GM19397 (cell line): ENCODE data around the gene RYR3.

Source experiments
- ATAC-seq: cut with Tn5 transposase; IDR thresholded peaks from one replicate; pipeline ENCODE4 v1.9.1; 2021; ENCODE audit warnings: mild to moderate bottlenecking, moderate library complexity; ENCODE audit not compliant: unreplicated experiment

The RYR3 gene

DNA sequence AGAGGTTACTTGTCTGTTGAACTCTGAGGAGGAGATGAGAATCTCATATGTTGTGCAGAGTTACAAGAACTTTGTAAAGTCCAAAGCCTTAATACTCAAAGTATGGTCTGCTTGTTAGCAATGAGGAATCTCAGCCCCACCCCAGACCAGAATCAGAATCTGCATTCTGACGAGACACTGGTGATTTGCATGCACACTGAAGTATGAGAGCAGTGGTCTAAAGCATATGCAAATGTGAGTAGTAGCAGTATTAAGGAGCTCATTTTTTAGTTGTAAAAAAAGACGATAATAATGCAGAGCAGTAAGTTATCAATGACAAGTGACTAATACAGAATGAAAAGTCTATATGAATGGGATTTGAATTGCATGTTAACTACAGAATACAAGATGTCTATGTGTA is 327.7 kb downstream of the RYR3 start:
- no peak for ATAC-seq

- no peak for ATAC-seq
Observed at GRCh38 chr15:33639051-33639450, 328.3 kb downstream of the RYR3 start.

DNA sequence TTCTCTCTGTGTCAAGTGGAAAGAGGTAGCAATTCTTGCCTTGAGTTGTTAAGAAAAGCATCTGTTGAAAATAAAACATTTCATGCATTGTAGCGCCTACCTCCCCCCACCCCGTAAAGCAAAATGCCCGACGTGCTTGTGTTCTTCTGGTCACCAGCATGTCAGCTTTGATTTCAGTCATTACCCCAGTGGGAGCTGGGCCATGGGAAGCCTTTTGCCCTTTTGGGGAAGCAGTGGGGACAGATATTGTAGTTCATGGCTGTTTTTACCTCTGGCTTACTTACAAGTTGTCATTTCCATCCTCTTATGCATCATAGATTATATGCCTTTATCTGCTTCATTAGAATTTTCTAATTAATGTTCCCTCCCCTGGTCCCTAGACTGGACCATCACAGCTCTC is 328.7 kb downstream of the RYR3 start:
- ATAC-seq = no peak

DNA sequence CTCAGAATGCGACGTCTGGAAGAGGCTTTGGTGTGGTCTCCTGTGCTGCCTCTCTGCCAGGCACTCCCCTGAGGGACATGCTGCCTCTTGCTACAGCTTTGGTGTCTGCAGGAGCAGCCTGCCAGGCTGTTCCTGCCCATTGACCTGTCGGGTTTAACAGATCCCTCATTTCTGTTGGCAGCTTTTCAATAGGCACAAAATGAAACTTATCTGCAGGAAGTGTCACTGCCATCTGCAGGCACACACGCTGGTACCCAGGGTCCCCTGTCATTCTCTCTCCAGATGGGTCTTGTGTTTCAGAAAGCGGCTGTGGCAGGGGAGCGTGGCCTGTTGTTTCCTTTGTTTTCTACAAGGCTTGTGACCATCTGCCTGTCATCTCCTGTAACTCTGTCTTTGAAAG is 329.2 kb downstream of the RYR3 start:
- ATAC-seq = peak; percentile 54

GRCh38 chr15:33641069-33641468 is 330.3 kb downstream of the RYR3 start:
- ATAC-seq = no peak

- no peak for ATAC-seq
Observed at GRCh38 chr15:33644304-33644703, 333.5 kb downstream of the RYR3 start.

- no peak for ATAC-seq
Observed at GRCh38 chr15:33646744-33647143, 336.0 kb downstream of the RYR3 start.

DNA sequence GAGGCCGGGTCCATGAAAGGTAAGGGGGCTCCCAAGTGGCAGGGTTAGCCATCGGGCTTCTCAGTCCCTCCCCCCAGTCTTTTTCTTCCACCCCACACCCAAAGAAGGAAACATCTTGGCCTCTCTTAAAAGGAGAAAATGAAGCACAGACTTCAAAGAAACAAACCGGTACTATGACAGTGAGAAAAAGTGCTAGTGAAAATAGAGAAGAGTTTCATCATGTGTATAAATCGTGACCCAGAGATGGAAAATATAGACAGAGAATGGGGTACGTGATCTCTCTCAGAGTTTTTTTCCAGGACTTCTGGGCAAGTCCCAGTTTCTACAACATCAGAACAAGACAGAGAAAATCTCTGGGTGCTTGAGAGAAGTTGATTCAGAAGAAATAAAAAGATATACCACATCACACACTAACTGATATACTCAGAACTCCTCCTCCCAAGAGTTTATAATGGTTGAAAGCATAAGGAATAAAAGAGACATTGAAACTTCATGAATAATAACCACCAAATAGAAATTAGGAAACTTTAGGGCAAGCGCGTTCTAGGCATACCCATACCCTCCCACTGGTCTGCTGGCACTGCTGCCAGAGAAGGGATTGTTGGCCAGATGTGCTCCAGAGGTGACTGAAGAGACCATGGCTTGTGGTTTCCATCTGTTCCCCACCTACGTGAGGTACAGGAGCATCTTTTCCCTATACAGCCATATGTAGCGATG is 338.6 kb downstream of the RYR3 start:
- ATAC-seq = no peak

DNA sequence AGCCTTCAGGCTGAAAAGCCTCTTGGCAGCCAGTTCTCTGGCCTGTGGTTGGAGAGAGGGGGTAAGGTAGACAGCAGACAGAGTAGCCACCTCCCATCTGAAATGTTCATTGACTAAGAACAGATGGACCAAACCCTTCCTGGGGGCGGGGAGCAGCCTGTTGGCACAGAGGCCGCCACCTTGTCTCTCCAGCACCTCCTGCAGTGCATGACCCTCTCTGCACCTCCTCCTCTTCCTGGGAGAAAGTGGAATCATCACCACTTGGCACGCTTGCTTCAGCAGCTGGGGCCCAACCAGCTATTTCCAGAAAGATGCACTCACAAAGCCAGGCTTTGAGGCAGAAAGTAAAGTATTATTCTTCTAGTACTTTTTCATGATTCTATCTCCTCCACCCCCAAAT is 344.1 kb downstream of the RYR3 start:
- ATAC-seq = no peak

GRCh38 chr15:33655488-33655887 is 344.7 kb downstream of the RYR3 start:
- no peak for ATAC-seq

DNA sequence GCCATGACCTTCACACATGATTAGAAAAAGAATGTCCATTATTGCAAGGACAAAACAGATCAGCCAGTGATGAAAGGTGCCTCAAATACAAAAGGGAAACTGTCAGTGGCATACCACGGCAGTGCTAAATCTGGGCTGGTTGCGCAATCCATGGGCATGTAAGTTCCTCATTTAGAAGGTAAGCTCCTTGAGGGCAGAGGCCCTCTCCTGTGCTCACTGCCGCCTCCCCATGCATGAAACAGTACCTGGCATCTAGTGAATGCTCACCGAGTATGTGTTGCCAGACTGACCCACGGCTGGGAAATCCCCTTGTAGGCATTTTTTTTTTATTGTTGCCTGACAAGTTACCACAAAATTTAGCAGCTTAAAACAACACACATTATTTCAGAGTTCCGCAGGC is 345.4 kb downstream of the RYR3 start:
- no peak for ATAC-seq

DNA sequence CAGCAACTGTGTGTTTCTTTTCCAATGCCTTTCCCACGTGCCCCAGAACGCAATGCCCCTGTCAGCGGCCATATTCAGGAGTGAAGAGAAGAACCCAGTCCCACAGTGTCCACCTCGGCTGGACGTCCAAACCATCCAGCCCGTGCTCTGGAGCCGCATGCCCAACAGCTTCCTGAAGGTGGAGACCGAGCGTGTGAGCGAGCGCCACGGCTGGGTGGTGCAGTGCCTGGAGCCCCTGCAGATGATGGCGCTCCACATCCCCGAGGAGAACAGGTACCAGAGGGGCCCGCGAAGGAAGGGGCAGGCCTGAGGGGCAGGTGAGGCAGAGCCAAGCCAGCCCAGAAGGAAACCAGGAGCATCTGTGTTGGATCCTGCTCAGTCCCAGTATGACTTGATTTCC is 349.4 kb downstream of the RYR3 start:
- no peak for ATAC-seq

DNA sequence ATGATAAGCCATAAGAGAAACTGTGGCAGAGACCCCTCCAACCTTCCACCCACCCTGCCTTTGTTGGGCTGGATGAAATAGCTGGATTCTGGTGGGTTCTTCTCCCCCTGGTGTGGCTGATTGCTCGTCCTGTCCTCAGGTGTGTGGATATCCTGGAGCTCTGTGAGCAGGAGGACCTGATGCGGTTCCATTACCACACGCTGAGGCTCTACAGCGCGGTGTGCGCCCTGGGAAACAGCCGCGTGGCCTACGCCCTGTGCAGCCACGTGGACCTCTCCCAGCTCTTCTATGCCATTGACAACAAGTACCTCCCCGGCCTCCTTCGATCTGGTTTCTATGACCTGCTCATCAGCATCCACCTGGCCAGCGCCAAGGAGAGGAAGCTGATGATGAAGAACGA is 351.2 kb downstream of the RYR3 start:
- no peak for ATAC-seq

DNA sequence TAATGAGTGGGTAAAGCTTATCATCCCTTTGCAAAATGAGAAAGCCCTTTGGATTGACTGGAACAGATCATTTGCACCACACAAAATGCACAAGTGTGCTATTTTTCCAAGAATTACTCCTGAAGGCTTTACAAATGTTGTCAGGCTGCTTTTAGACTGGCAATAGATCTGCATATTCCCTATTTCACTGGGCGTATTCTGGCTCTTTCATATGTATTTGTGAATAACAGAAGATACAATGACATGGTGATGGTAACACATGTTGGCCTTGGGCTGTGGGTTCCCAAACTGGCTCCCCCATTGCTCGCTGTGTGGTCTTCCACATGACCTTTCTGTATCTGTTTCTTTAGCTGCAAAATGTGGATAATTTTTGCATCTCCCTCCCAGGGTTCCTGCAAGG is 354.2 kb downstream of the RYR3 start:
- no peak for ATAC-seq

DNA sequence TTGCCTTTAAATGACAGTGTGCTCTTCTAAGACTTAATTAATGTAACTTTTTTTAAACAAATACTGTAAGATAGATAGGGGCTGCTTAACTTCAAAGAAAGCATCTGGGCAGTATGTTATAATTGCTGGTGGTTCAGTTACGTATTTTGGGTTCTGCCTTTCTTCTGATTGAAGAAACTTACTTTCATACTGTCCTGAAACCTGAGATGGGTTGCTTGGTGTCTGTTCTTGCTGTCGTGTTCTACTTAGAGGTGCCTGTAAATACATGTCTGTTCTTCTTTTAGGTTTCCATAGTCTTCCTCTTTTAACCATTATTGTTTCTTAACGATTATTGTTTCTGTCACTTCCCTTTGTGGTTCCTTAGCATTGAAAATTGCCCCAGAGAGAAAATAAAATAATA is 359.8 kb downstream of the RYR3 start:
- ATAC-seq = no peak

DNA sequence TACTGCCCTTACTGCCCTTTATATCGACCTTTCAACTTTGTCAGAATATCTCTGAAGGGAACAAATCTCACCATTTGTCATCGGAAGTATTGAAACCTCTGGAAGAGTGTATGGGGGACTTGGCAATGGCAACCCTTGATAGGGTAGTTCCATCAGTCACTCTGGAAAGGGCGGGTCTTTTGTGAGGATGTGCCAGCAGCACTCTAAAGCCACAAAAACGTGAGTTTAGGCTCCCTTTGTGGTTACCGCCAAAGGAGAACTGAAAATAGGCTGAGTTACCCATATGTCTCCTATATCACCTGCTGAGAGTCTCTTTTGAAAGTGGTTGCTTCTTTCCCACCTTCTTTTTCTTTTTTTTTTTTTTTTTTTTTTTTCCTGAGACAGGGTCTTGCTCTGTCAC is 360.7 kb downstream of the RYR3 start:
- peak; percentile 92 for ATAC-seq

- no peak for ATAC-seq
Observed at GRCh38 chr15:33675246-33675645, 364.5 kb downstream of the RYR3 start.

GRCh38 chr15:33677238-33677830 is 366.6 kb downstream of the RYR3 start:
- no peak for ATAC-seq

DNA sequence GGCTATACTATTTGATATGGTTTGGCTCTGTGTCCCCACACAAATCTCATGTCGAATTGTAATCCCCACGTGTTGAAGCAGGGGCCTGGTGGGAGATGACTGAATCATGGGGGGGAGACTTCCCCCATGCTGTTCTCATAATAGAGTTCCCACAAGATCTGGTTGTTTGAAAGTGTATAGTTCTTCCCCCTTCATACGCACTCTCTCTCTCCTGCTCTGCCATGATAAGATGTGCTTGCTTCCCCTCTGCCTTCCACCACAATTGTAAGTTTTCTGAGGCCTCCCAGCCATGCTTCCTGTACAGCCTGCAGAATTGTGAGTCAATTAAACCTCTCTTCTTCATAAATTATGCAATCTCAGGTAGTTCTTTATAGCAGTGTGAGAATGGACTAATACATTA is 367.4 kb downstream of the RYR3 start:
- no peak for ATAC-seq

DNA sequence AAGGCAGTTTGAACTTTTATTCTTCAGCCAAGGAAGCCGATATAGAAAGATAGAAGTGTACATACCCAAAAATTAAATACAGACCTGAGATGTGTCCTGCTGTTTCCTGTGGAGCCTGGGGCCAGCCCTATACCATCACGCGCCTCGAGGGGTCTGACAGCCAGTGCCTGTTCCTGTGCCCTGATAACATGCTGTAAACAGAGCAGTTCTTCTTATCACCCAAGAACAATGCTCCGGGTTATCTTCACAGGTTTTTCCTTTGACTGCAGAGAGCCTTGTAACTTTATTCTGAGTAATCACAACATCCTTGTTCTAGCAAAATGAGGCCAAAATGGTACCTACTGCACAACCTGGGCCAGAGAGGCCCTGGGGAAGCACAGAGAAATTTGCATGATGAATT is 367.8 kb downstream of the RYR3 start:
- no peak for ATAC-seq

DNA sequence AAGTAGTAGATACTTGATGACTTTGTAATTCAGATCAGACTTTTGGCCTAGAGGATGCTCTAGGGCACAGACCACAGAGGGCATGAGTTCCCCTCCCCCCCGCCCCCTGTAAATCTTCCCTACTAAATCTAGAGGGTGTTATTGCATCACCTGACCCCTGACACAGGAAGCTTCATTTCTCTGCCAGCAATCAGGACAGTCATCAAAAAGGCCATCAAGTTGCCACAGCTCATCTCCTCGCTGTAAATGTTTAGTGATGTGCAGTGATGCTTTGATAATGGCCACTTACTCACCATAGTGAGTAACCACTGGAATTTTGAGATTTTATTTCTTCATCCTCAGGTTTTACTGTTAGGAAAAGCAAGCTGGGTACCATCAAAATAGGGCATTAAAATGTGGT is 368.3 kb downstream of the RYR3 start:
- ATAC-seq = no peak

DNA sequence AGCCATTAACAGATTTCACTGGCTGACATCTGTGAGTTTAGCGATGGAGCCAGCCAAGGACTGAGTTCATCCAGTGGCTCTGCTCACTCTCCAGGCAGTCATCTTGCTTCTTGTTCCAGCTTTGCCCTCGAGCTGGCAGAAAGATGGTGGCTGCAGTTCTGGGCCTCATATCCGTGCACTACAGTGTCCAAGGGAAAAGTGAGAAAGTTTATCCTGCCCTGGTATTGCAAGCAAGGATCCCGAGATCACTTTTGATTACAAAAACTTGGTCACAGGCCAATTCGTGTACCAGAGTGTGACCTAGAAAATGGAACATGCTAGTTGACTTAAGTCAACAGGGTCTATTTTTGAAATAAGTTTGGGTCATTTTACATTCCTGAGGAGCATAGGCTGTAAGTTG is 369.6 kb downstream of the RYR3 start:
- no peak for ATAC-seq
